NK-92 (cell line): Measurements from ENCODE around the gene SRP9.
"Not testable (repeated sequence)": the region's sequence is repeated elsewhere in the genome, so short reads cannot be mapped to it uniquely, and the experiment has no call there.

Experiments
- DNase-seq: peaks from one replicate; lab custom pipeline; 2025; ENCODE audit not compliant: unreplicated experiment; lab: John Stamatoyannopoulos, UW

Gene SRP9

GRCh38 chr1:225814381-225814780 is 36.8 kb downstream of the SRP9 start:
- no peak for DNase-seq

- DNase-seq, result not testable (repeated sequence)
Measured at GRCh38 chr1:225815090-225815489, 37.5 kb downstream of the SRP9 start.

- DNase-seq, result no peak
Measured at GRCh38 chr1:225815526-225816178, 38.0 kb downstream of the SRP9 start.

GRCh38 chr1:225816643-225817538 is 39.3 kb downstream of the SRP9 start:
- no peak for DNase-seq

- DNase-seq, result no peak
Measured at GRCh38 chr1:225817611-225818061, 40.0 kb downstream of the SRP9 start.

GRCh38 chr1:225818229-225818628 is 40.6 kb downstream of the SRP9 start:
- no peak for DNase-seq

- no peak for DNase-seq
Measured at GRCh38 chr1:225819346-225820192, 41.9 kb downstream of the SRP9 start.

- DNase-seq, result no peak
Measured at GRCh38 chr1:225820522-225821120, 43.0 kb downstream of the SRP9 start.

- DNase-seq, result no peak
Measured at GRCh38 chr1:225822655-225823403, 45.2 kb downstream of the SRP9 start.

- DNase-seq, result no peak
Measured at GRCh38 chr1:225823811-225824261, 46.2 kb downstream of the SRP9 start.

- DNase-seq, result no peak
Measured at GRCh38 chr1:225824533-225824941, 46.9 kb downstream of the SRP9 start.

- DNase-seq, result no peak
Measured at GRCh38 chr1:225825078-225825477, 47.5 kb downstream of the SRP9 start.

GRCh38 chr1:225825607-225826007 is 48.0 kb downstream of the SRP9 start:
- DNase-seq, result no peak

- DNase-seq, result no peak
Measured at GRCh38 chr1:225827076-225827475, 49.5 kb downstream of the SRP9 start.

- no peak for DNase-seq
Measured at GRCh38 chr1:225828706-225829345, 51.2 kb downstream of the SRP9 start.

GRCh38 chr1:225830841-225831240 is 53.2 kb downstream of the SRP9 start:
- no peak for DNase-seq

GRCh38 chr1:225834417-225835329 is 57.0 kb downstream of the SRP9 start:
- DNase-seq, result no peak

- no peak for DNase-seq
Measured at GRCh38 chr1:225835856-225836255, 58.2 kb downstream of the SRP9 start.

- DNase-seq, result not testable (repeated sequence)
Measured at GRCh38 chr1:225836296-225836695, 58.7 kb downstream of the SRP9 start.
